Peyer's patch (tissue), 4 donors: Measurements from ENCODE around the gene GLRA3.

Experiments
- POLR2A ChIP-seq, 2 donors: fragments of 450-650 bp; IDR thresholded peaks; one replicate each; pipeline ENCODE4 v1.5.1; 2017; ENCODE audit warnings: antibody characterized with exemption in 2 of 2, mild to moderate bottlenecking in 2 of 2, moderate library complexity in 2 of 2
- TF ChIP-seq, protein P1 (sequence below), 6 experiments: fragments of 450-650 bp in 4 of 6; fragments of 200-600 bp in 2 of 6; sonication (generic) in 1 of 6; IDR thresholded peaks; one replicate each; pipeline ENCODE4 v1.5.1; 2017 to 2019; ENCODE audit warnings: antibody characterized with exemption in 6 of 6, mild to moderate bottlenecking in 3 of 6, moderate library complexity in 1 of 6

- TF ChIP-seq, protein P1, sequence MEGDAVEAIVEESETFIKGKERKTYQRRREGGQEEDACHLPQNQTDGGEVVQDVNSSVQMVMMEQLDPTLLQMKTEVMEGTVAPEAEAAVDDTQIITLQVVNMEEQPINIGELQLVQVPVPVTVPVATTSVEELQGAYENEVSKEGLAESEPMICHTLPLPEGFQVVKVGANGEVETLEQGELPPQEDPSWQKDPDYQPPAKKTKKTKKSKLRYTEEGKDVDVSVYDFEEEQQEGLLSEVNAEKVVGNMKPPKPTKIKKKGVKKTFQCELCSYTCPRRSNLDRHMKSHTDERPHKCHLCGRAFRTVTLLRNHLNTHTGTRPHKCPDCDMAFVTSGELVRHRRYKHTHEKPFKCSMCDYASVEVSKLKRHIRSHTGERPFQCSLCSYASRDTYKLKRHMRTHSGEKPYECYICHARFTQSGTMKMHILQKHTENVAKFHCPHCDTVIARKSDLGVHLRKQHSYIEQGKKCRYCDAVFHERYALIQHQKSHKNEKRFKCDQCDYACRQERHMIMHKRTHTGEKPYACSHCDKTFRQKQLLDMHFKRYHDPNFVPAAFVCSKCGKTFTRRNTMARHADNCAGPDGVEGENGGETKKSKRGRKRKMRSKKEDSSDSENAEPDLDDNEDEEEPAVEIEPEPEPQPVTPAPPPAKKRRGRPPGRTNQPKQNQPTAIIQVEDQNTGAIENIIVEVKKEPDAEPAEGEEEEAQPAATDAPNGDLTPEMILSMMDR (IDR thresholded peaks at IDR 0.05): no peak
- TF ChIP-seq POLR2A (IDR thresholded peaks at IDR 0.05): no peak
These were observed 165.8 kb downstream of the GLRA3 start for GRCh38 chr4:174663216-174663615.
